Measurements from ENCODE around the gene SNAPIN.

Gene SNAPIN

DNA sequence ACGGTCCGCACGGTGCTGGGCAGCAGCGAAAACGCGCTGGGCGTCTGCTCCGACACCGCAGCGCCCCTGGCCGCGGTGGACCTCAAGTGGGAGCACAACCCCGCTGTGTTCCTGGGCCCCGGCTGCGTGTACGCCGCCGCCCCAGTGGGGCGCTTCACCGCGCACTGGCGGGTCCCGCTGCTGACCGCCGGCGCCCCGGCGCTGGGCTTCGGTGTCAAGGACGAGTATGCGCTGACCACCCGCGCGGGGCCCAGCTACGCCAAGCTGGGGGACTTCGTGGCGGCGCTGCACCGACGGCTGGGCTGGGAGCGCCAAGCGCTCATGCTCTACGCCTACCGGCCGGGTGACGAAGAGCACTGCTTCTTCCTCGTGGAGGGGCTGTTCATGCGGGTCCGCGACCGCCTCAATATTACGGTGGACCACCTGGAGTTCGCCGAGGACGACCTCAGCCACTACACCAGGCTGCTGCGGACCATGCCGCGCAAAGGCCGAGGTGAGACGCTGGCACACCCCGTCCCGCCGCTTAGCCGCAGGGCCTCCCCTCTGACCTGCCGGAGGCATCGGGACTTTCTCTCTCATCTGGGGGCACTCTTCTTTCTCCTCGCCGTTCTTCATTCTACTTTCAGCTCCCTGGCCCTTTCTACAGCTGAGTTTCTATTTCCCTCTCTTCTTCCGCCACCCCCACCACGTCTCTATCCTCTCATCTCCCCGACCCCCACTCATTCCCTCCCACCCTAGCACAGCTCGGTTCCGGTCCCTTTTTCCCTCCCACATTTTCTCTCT is 21.0 kb downstream of the SNAPIN start:
- TF ChIP-seq ZNF384 (IDR thresholded peaks at IDR 0.05) (no peak), SP1 (IDR thresholded peaks at IDR 0.05) (no peak), FOXM1 (IDR thresholded peaks at IDR 0.05; ENCODE audit: borderline replicate concordance) (no peak), FOXK2 (IDR thresholded peaks at IDR 0.05) (no peak), L3MBTL2 (conservative IDR thresholded peaks at IDR 0.05) (no peak), ELF4 (IDR thresholded peaks at IDR 0.05) (no peak)
- ChIA-PET POLR2A (no interaction called here), CTCF (no interaction called here)
- no peak for DNase-seq (ENCODE audit: extremely low spot score)

DNA sequence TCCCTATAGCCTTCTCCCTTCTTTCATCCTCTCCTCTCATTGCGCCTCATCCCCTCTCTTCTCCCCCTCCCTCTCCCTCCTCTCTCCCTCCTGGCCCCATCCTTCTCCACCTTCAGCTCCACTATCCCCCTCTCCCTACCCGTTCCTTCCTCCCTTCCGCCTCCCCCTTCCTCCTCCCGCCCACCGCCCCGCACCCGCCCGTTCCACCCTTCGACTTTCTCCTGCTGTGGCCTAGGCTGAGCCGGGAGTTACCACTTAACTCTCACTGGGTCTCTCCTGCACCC is 21.6 kb downstream of the SNAPIN start:
- CTCF ChIA-PET: no interaction called here
- TF ChIP-seq NFRKB (IDR thresholded peaks at IDR 0.05) (no peak), HDGF (IDR thresholded peaks at IDR 0.05; ENCODE audit: borderline replicate concordance) (no peak), CTBP1 (IDR thresholded peaks at IDR 0.05; ENCODE audit: borderline replicate concordance) (no peak), SP1 (IDR thresholded peaks at IDR 0.05) (no peak), LEF1 (IDR thresholded peaks at IDR 0.05; ENCODE audit: borderline replicate concordance) (no peak), L3MBTL2 (conservative IDR thresholded peaks at IDR 0.05) (no peak), BHLHE40 (IDR thresholded peaks at IDR 0.05; ENCODE audit: borderline replicate concordance) (no peak), FOXK2 (IDR thresholded peaks at IDR 0.05) (no peak), TARDBP (IDR thresholded peaks at IDR 0.05) (no peak), SUZ12 (IDR thresholded peaks at IDR 0.05) (no peak)
- no peak for DNase-seq (ENCODE audit: extremely low spot score)
- POLR2A ChIA-PET: no interaction called here

DNA sequence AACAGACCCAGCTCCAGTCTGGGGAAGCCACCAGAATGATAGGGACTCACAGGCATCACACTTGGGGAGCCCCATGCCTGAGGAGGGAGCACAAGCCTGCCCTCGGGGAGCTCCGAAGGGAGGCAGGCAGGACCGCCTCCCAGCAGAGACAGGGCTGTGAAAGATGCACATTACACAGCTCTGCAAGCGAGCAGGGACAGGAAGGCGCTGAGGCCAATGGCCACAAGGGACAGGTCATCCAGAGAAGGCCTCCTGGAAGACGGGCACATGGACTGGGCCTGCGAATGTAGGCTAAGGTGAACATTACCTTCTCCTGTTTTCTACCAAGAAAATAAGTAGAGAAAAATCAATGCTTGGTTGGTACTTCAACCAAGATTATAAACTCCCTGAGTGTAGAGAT is 24.2 kb downstream of the SNAPIN start:
- no peak for DNase-seq (ENCODE audit: extremely low spot score)
- ChIA-PET CTCF (no interaction called here), POLR2A (interaction anchor here (1.4 kb wide), 1 partner anchor 45 kb away, joined by 3 read pairs; the partner anchor contains the start of gene INTS3)
- TF ChIP-seq ELF4 (IDR thresholded peaks at IDR 0.05): no peak
- no peak for TF ChIP-seq L3MBTL2 (conservative IDR thresholded peaks at IDR 0.05)

DNA sequence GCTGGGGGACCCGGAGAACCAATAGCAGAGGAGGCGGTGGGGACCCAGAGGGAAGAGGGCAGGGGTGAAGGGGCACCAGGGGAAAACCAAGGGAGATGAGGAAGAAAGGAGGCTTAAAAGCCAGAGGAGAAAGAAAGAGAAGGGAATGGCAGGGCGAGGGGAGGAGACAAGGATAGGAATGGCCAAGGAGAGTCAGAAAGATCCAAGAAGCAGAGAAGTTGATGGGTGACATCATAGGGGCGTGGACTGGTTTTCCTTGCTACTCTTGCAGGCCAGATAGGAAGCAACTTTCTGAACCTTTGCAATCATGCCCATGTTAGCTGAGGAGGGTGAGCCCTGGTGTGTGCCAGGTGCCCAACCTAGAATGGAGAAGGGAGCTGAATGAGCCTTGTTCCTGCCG is 25.4 kb downstream of the SNAPIN start:
- ChIA-PET POLR2A (no interaction called here), CTCF (interaction anchor here (0.6 to 1.0 kb wide), 2 partner anchors 65 to 490 kb away, joined by 3 read pairs; no protein-coding TSS in a partner anchor)
- DNase-seq (ENCODE audit: extremely low spot score): no peak
- TF ChIP-seq NFRKB (IDR thresholded peaks at IDR 0.05) (no peak), ARNT (IDR thresholded peaks at IDR 0.05) (no peak), ZNF384 (IDR thresholded peaks at IDR 0.05) (no peak), HDGF (IDR thresholded peaks at IDR 0.05; ENCODE audit: borderline replicate concordance) (no peak), LEF1 (IDR thresholded peaks at IDR 0.05; ENCODE audit: borderline replicate concordance) (no peak), FOXK2 (IDR thresholded peaks at IDR 0.05) (no peak), ELF4 (IDR thresholded peaks at IDR 0.05) (no peak)

DNA sequence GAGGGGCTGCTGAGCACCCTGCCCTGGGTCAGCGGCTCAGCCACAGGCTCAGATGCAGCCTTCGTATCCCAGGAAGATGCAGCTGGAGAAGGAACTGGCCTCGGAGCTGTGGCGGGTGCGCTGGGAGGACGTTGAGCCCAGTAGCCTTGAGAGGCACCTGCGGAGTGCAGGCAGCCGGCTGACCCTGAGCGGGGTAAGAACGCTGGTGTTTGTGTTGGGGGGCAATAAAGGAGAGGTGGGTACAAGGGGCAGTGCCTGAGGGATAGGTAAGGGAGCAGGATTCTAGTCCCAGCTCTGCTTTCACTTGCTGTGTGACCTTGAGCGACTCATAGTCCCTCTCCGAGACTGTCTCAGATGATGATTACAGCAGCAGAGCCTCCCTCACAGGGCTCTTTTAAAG is 26.4 kb downstream of the SNAPIN start:
- TF ChIP-seq LEF1 (IDR thresholded peaks at IDR 0.05; ENCODE audit: borderline replicate concordance) (no peak), CTBP1 (IDR thresholded peaks at IDR 0.05; ENCODE audit: borderline replicate concordance) (no peak), FOXA1 (IDR thresholded peaks at IDR 0.05) (no peak), ARNT (IDR thresholded peaks at IDR 0.05) (no peak), HDGF (IDR thresholded peaks at IDR 0.05; ENCODE audit: borderline replicate concordance) (no peak), FOXK2 (IDR thresholded peaks at IDR 0.05) (no peak), ZNF384 (IDR thresholded peaks at IDR 0.05) (no peak), BHLHE40 (IDR thresholded peaks at IDR 0.05; ENCODE audit: borderline replicate concordance) (no peak), NFRKB (IDR thresholded peaks at IDR 0.05) (no peak), SUZ12 (IDR thresholded peaks at IDR 0.05) (no peak), TARDBP (IDR thresholded peaks at IDR 0.05) (no peak), SP1 (IDR thresholded peaks at IDR 0.05) (no peak), L3MBTL2 (conservative IDR thresholded peaks at IDR 0.05) (no peak), ELF4 (IDR thresholded peaks at IDR 0.05) (no peak), FOXM1 (IDR thresholded peaks at IDR 0.05; ENCODE audit: borderline replicate concordance) (no peak)
- TF ChIP-seq, protein P1, sequence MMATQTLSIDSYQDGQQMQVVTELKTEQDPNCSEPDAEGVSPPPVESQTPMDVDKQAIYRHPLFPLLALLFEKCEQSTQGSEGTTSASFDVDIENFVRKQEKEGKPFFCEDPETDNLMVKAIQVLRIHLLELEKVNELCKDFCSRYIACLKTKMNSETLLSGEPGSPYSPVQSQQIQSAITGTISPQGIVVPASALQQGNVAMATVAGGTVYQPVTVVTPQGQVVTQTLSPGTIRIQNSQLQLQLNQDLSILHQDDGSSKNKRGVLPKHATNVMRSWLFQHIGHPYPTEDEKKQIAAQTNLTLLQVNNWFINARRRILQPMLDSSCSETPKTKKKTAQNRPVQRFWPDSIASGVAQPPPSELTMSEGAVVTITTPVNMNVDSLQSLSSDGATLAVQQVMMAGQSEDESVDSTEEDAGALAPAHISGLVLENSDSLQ (IDR thresholded peaks at IDR 0.05): no peak
- ChIA-PET POLR2A (no interaction called here), CTCF (no interaction called here)
- DNase-seq (ENCODE audit: extremely low spot score): no peak

DNA sequence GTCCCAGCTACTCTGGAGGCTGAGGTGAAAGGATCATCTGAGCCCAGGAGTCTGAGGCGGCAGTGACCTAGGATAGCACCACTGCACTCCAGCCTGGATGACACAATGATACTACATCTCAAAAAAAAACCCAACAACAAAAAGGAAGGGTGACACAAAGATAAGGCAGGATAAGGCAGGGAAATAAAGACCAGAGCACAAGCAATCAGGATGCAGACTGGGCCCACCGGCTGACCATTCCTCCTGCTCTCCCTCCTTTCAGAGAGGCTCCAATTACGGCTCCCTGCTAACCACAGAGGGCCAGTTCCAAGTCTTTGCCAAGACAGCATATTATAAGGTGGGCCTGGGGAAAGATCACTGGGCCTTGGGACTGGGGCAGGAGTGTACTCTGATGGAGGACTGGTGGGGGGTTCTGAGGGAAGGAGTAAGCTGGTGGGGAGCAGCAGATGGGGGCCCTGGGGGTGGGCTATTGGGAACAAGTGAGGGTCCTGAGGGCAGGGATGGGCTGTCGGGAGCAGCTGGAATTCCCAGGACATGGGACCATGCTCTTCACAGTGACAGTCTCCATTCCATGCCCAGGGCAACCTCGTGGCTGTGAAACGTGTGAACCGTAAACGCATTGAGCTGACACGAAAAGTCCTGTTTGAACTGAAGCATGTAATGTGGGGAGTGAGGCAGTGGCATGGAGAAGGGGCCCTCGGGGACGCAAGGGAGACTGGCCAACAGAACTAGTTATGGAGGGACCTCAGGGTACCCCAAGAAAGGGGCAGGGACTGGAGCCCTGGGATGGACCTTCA is 27.2 kb downstream of the SNAPIN start:
- DNase-seq (ENCODE audit: extremely low spot score): no peak
- POLR2A ChIA-PET: interaction anchor here (1.4 kb wide), 1 partner anchor 42 kb away, joined by 3 read pairs; the partner anchor contains the start of gene INTS3
- CTCF ChIA-PET: interaction anchor here (0.6 to 0.9 kb wide), 2 partner anchors 44 to 175 kb away, joined by 3 to 4 read pairs; no protein-coding TSS in a partner anchor

More for the DNA sequence above, 27.2 kb downstream of the SNAPIN start:
- TF ChIP-seq BHLHE40 (IDR thresholded peaks at IDR 0.05; ENCODE audit: borderline replicate concordance) (no peak), L3MBTL2 (conservative IDR thresholded peaks at IDR 0.05) (no peak), FOXA1 (IDR thresholded peaks at IDR 0.05) (no peak), ELF4 (IDR thresholded peaks at IDR 0.05) (no peak), HDGF (IDR thresholded peaks at IDR 0.05; ENCODE audit: borderline replicate concordance) (no peak), SUZ12 (IDR thresholded peaks at IDR 0.05) (no peak), SP1 (IDR thresholded peaks at IDR 0.05) (no peak), LEF1 (IDR thresholded peaks at IDR 0.05; ENCODE audit: borderline replicate concordance) (no peak), FOXK2 (IDR thresholded peaks at IDR 0.05) (no peak), ARNT (IDR thresholded peaks at IDR 0.05) (no peak), TARDBP (IDR thresholded peaks at IDR 0.05) (no peak), NFRKB (IDR thresholded peaks at IDR 0.05) (no peak), CTBP1 (IDR thresholded peaks at IDR 0.05; ENCODE audit: borderline replicate concordance) (no peak), FOXM1 (IDR thresholded peaks at IDR 0.05; ENCODE audit: borderline replicate concordance) (no peak)
- TF ChIP-seq, protein P1 (IDR thresholded peaks at IDR 0.05): no peak

All from HEK293T (cell line).